Natural killer cell (primary cell): ENCODE data around the gene MTFR1L. TPM values are rescaled to one million over a fixed set of nuclear protein-coding genes. Genes with fewer than 3 reads are reported as not detected.

Source experiments
- ATAC-seq, 3 donors: fragments of 150-1000 bp in 2 of 3; fragments of 200-7000 bp in 1 of 3; cut with Tn5 transposase; 1 replicate in 1 of 3; 2 replicates in 2 of 3; pipeline ENCODE4 v1.10.0; 2021; ENCODE audit warnings: mild to moderate bottlenecking in 2 of 3, moderate library complexity in 2 of 3
- DNase-seq, 2 donors: peaks; one replicate each; pipeline versions ENCODE4 v3.0.0 to v3.0.0-alpha.2; 2013 to 2021; ENCODE audit warnings: mixed read lengths in 1 of 2
- H3K27ac ChIP-seq: one replicate; pipeline ENCODE4 v1.5.1; 2013; ENCODE audit warnings: mild to moderate bottlenecking, low read length
- H3K27me3 ChIP-seq: one replicate; pipeline ENCODE4 v1.6.1; 2013; ENCODE audit warnings: low read length; ENCODE audit not compliant: control insufficient read depth, insufficient read depth
- H3K36me3 ChIP-seq: one replicate; pipeline ENCODE4 v1.6.1; 2013; ENCODE audit warnings: low read length; ENCODE audit not compliant: control insufficient read depth, insufficient read depth
- H3K4me1 ChIP-seq: one replicate; pipeline ENCODE4 v1.6.1; 2013; ENCODE audit warnings: low read length; ENCODE audit not compliant: control insufficient read depth, insufficient read depth
- H3K4me3 ChIP-seq: one replicate; pipeline ENCODE4 v1.5.1; 2013; ENCODE audit warnings: low read length
- H3K9me3 ChIP-seq: one replicate; pipeline ENCODE4 v1.6.1; 2013; ENCODE audit warnings: low read length; ENCODE audit not compliant: control insufficient read depth, insufficient read depth
- H3K27ac Mint-ChIP-seq, 2 donors: one replicate each; pipeline ENCODE4 v1.8.0; 2022; ENCODE audit warnings: mild to moderate bottlenecking in 2 of 2, mixed read lengths in 2 of 2, moderate library complexity in 1 of 2
- H3K27me3 Mint-ChIP-seq, 2 donors: one replicate each; pipeline ENCODE4 v1.8.0; 2022; ENCODE audit warnings: low read depth in 2 of 2, mixed read lengths in 2 of 2
- H3K36me3 Mint-ChIP-seq: one replicate; pipeline ENCODE4 v1.8.0; 2022; ENCODE audit warnings: mixed read lengths
- H3K4me1 Mint-ChIP-seq, 2 donors: one replicate each; pipeline ENCODE4 v1.8.0; 2022; ENCODE audit warnings: mixed read lengths in 2 of 2
- H3K4me3 Mint-ChIP-seq: one replicate; pipeline ENCODE4 v1.8.0; 2022; ENCODE audit warnings: mild to moderate bottlenecking, moderate library complexity, mixed read lengths
- H3K9me3 Mint-ChIP-seq, 2 donors: one replicate each; pipeline ENCODE4 v1.8.0; 2022; ENCODE audit warnings: mixed read lengths in 2 of 2
- WGBS: methylation state at CpG from one replicate; pipeline ENCODE4 v1.1.7; 2013; ENCODE audit warnings: missing lambda C conversion rate; ENCODE audit not compliant: insufficient coverage; 5-methylcytosine and 5-hydroxymethylcytosine counted together
- intact Hi-C: fragments of 100-400 bp; cut with micrococcal nuclease; formaldehyde crosslinking; loops from one replicate; pipeline ENCODE4 v1.14.2; 2022
- total RNA-seq, 4 donors: library from RNA; stranded (reverse); fragments of 120-200 nt in 1 of 4; gene quantifications; one replicate each; pipeline versions ENCODE4 v1.2.3 to v1.2.4, GENCODE V29; 2013 to 2022
- TF ChIP-seq, protein P1 (sequence below): fragments of 200-600 bp; IDR thresholded peaks from one replicate; pipeline ENCODE4 v1.8.0; 2022; ENCODE audit warnings: antibody characterized with exemption

Gene MTFR1L
- total RNA-seq, 3 donors from 2014 or later (not counting 1 experiment from before 2014, with no cell fraction given) = 33.4 to 39.0 (median 39.0) TPM

DNA sequence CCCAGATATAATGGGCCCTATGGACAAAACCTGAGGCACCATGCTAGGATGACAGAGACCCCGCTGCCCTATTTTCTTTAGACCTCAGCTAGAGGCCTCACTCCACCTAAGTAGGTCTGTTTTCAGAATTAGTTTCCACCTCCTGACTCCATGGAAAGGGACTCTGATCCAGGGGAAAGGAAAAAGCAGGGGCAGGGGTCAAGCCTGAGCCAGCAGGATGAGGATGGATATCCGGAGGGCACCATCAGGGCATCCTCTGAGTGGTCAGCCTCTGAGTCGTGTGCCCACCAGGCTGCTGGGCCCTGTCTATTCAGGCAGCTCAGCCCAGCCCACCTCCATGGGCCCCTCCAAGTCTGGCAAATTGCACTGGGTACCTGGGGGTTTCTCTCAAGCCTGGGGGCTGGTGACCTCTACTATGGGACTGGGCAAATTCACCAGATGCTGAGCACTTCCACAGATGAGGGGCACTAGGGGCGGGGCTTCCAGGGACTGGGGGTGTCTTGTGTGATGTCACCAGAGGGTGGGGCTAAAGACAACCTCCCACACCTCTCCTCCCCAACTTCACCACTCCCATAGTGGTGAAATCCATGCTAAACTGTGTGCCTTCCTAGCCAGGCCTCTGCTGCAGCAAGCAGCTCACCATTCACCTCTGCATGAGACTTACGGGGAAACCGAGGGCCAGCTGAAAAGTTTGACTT is 50.3 kb downstream of the MTFR1L start:
- ATAC-seq (no peak), DNase-seq (no peak)
- peaks cover 0 to 4% of the 10 kb centered on the region in 2 donors for H3K4me1 Mint-ChIP-seq
- H3K4me3 Mint-ChIP-seq = no peak overlapping the region
- Histone ChIP-seq H3K27me3 (no peaks in the 10 kb centered on the region), H3K9me3 (no peaks in the 10 kb centered on the region), H3K36me3 (no peaks in the 10 kb centered on the region), H3K4me3 (no peak overlapping the region), H3K27ac (no peak overlapping the region), H3K4me1 (peaks cover 9% of the 10 kb centered on the region)
- H3K9me3 Mint-ChIP-seq = no peaks in the 10 kb centered on the region
- H3K36me3 Mint-ChIP-seq = no peaks in the 10 kb centered on the region
- H3K27me3 Mint-ChIP-seq = no peaks in the 10 kb centered on the region
- intact Hi-C loops = no loop called here
- TF ChIP-seq, protein P1, sequence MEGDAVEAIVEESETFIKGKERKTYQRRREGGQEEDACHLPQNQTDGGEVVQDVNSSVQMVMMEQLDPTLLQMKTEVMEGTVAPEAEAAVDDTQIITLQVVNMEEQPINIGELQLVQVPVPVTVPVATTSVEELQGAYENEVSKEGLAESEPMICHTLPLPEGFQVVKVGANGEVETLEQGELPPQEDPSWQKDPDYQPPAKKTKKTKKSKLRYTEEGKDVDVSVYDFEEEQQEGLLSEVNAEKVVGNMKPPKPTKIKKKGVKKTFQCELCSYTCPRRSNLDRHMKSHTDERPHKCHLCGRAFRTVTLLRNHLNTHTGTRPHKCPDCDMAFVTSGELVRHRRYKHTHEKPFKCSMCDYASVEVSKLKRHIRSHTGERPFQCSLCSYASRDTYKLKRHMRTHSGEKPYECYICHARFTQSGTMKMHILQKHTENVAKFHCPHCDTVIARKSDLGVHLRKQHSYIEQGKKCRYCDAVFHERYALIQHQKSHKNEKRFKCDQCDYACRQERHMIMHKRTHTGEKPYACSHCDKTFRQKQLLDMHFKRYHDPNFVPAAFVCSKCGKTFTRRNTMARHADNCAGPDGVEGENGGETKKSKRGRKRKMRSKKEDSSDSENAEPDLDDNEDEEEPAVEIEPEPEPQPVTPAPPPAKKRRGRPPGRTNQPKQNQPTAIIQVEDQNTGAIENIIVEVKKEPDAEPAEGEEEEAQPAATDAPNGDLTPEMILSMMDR = no peak
- no peak overlapping the region for H3K27ac Mint-ChIP-seq
- WGBS = 76% methylated on average over 5 of the region's 6 CpGs

DNA sequence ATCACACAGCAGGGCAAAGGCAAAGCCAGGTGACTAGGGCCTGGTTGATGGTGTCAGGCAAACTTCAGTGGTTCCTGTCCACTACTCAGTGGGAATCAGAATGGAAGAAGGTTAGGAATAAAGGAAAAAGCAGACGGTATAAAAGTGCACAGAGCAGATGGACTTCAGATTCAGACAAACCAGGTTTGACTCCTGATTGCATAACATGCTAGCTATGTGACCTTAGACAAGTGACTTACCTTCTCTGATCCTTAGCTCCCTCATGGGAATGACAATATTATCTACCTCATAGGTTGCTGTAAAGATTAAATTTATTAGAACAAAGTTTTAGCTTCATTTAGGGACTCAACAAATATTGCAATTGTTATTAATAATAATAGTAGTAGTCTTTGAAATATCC is 50.9 kb downstream of the MTFR1L start:
- Mint-ChIP-seq H3K9me3 (no peaks in the 10 kb centered on the region), H3K36me3 (no peaks in the 10 kb centered on the region), H3K4me1 (peaks cover 0 to 6% of the 10 kb centered on the region in 2 donors), H3K4me3 (no peak overlapping the region), H3K27me3 (no peaks in the 10 kb centered on the region), H3K27ac (no peak overlapping the region)
- DNase-seq (no peak), ATAC-seq (no peak)
- WGBS = 92% methylated on average over 1 of the region's 1 CpG
- no peaks in the 10 kb centered on the region for H3K27me3 ChIP-seq
- peaks cover 11% of the 10 kb centered on the region for H3K4me1 ChIP-seq
- intact Hi-C loops = no loop called here
- no peak overlapping the region for H3K4me3 ChIP-seq
- TF ChIP-seq, protein P1 = no peak
- no peaks in the 10 kb centered on the region for H3K36me3 ChIP-seq
- H3K9me3 ChIP-seq = no peaks in the 10 kb centered on the region
- no peak overlapping the region for H3K27ac ChIP-seq

DNA sequence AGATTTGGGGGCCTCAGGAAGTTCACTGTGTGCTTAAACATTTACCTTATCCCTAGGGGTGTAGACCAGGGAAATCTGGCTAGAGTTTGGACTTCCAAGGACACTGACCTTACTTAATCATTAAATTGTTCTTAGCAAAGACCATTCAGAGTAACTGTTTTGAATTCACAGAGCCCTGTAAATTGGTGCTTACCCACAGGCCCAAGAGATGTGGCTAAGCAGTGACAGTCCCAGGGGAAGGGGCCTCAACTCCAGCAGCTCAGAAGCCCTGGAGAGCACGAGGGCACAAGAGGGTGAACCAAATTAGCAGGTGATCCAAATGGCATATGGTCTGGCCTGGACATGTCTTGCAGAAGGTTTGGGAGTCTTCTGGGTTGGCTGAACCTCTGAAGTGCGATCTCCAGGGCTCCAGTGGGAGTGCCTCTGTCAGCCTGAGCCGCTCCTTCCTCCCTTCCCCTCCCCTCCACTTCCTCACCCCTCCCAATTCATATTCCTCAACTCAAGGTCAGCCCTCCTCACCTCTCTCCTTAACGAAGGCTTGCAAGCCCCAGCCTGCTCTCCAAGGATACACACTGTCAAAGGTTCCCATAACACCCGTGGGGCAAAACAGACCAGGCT is 51.4 kb downstream of the MTFR1L start:
- Mint-ChIP-seq H3K36me3 (no peaks in the 10 kb centered on the region), H3K27me3 (no peaks in the 10 kb centered on the region), H3K4me3 (no peak overlapping the region), H3K27ac (no peak overlapping the region), H3K4me1 (peaks cover 0 to 10% of the 10 kb centered on the region in 2 donors), H3K9me3 (no peaks in the 10 kb centered on the region)
- intact Hi-C loops = no loop called here
- DNase-seq (no peak), ATAC-seq (no peak)
- Histone ChIP-seq H3K4me1 (peaks cover 17% of the 10 kb centered on the region), H3K36me3 (no peaks in the 10 kb centered on the region), H3K9me3 (no peaks in the 10 kb centered on the region), H3K27me3 (no peaks in the 10 kb centered on the region), H3K4me3 (no peak overlapping the region), H3K27ac (no peak overlapping the region)
- TF ChIP-seq, protein P1 = no peak
- WGBS = 59% methylated on average over 4 of the region's 5 CpGs
